GM18867 (cell line): ENCODE results near the gene ISM1.
A peak's percentile ranks its signal among the peaks of the same experiment; 100 is the strongest.
"Not testable (repeated sequence)": the region's sequence is repeated elsewhere in the genome, so short reads cannot be mapped to it uniquely, and the experiment has no call there.

Experiments
- ATAC-seq: cut with Tn5 transposase; IDR thresholded peaks from one replicate; pipeline ENCODE4 v1.9.1; 2021; ENCODE audit warnings: mild to moderate bottlenecking, moderate library complexity; ENCODE audit not compliant: unreplicated experiment

ISM1 gene

GRCh38 chr20:13221313-13221672 is 219 bp downstream of the ISM1 start:
- ATAC-seq, result peak; percentile 39

- peak; percentile 85 for ATAC-seq
Measured at GRCh38 chr20:13221673-13222318, 722 bp downstream of the ISM1 start.

GRCh38 chr20:13222319-13222716 is 1.2 kb downstream of the ISM1 start:
- ATAC-seq, result no peak

GRCh38 chr20:13223736-13224520 is 2.9 kb downstream of the ISM1 start:
- ATAC-seq, result no peak

- ATAC-seq, result no peak
Measured at GRCh38 chr20:13226367-13226766, 5.3 kb downstream of the ISM1 start.

- ATAC-seq, result no peak
Measured at GRCh38 chr20:13228771-13229170, 7.7 kb downstream of the ISM1 start.

- ATAC-seq, result peak; percentile 97
Measured at GRCh38 chr20:13229538-13229937, 8.5 kb downstream of the ISM1 start.

- no peak for ATAC-seq
Measured at GRCh38 chr20:13231031-13231752, 10.1 kb downstream of the ISM1 start.

- no peak for ATAC-seq
Measured at GRCh38 chr20:13232999-13233398, 11.9 kb downstream of the ISM1 start.

- no peak for ATAC-seq
Measured at GRCh38 chr20:13234961-13235360, 13.9 kb downstream of the ISM1 start.

GRCh38 chr20:13236360-13236759 is 15.3 kb downstream of the ISM1 start:
- ATAC-seq, result not testable (repeated sequence)

- ATAC-seq, result no peak
Measured at GRCh38 chr20:13236990-13237720, 16.1 kb downstream of the ISM1 start.

- no peak for ATAC-seq
Measured at GRCh38 chr20:13238001-13238653, 17.1 kb downstream of the ISM1 start.

GRCh38 chr20:13243826-13244376 is 22.8 kb downstream of the ISM1 start:
- ATAC-seq, result no peak

- no peak for ATAC-seq
Measured at GRCh38 chr20:13245250-13245723, 24.2 kb downstream of the ISM1 start.

GRCh38 chr20:13249118-13249797 is 28.2 kb downstream of the ISM1 start:
- ATAC-seq, result no peak

GRCh38 chr20:13249798-13250170 is 28.7 kb downstream of the ISM1 start:
- no peak for ATAC-seq

- ATAC-seq, result no peak
Measured at GRCh38 chr20:13250251-13250650, 29.2 kb downstream of the ISM1 start.

GRCh38 chr20:13251106-13251903 is 30.2 kb downstream of the ISM1 start:
- no peak for ATAC-seq
